Stimulated activated CD8-positive, alpha-beta memory T cell treated with anti-CD3 and anti-CD28 coated beads, Interleukin-4, amount 100 ng/mL, for 1 hour (primary cell): Measurements from ENCODE around the gene HRH2.
"Not testable (repeated sequence)": the region's sequence is repeated elsewhere in the genome, so short reads cannot be mapped to it uniquely, and the experiment has no call there.

Source experiments
- DNase-seq, 2 donors: peaks; one replicate each; pipeline ENCODE4 v3.0.0-alpha.2; 2020; ENCODE audit warnings: low read depth in 2 of 2, low spot score in 1 of 2

The HRH2 gene

GRCh38 chr5:175646251-175646650 lies 11.6 kb upstream of the HRH2 start:
- no peak for DNase-seq

GRCh38 chr5:175649967-175650366 lies 7.9 kb upstream of the HRH2 start:
- DNase-seq = no peak

GRCh38 chr5:175650430-175651205 lies 7.3 kb upstream of the HRH2 start:
- not testable (repeated sequence) for DNase-seq

GRCh38 chr5:175652741-175653663 lies 4.9 kb upstream of the HRH2 start:
- DNase-seq = peak in 1 of 2 donors; percentile 49

GRCh38 chr5:175653763-175654162 lies 4.1 kb upstream of the HRH2 start:
- no peak for DNase-seq

- no peak for DNase-seq
These were observed 3.5 kb upstream of the HRH2 start for GRCh38 chr5:175654339-175654738.

GRCh38 chr5:175654807-175655206 lies 3.1 kb upstream of the HRH2 start:
- no peak for DNase-seq

GRCh38 chr5:175655411-175655810 lies 2.5 kb upstream of the HRH2 start:
- no peak for DNase-seq

- DNase-seq = no peak
These were observed 905 bp upstream of the HRH2 start for GRCh38 chr5:175656966-175657365.

GRCh38 chr5:175658299-175659145 lies 651 bp downstream of the HRH2 start:
- DNase-seq = no peak

GRCh38 chr5:175659546-175660253 lies 1.8 kb downstream of the HRH2 start:
- no peak for DNase-seq

GRCh38 chr5:175663186-175664184 lies 5.6 kb downstream of the HRH2 start:
- no peak for DNase-seq

GRCh38 chr5:175664723-175665122 lies 6.9 kb downstream of the HRH2 start:
- DNase-seq = no peak

GRCh38 chr5:175666216-175666615 lies 8.3 kb downstream of the HRH2 start:
- no peak for DNase-seq

GRCh38 chr5:175668006-175668405 lies 10.1 kb downstream of the HRH2 start:
- no peak for DNase-seq

GRCh38 chr5:175670372-175670771 lies 12.5 kb downstream of the HRH2 start:
- DNase-seq = no peak

- no peak for DNase-seq
These were observed 13.1 kb downstream of the HRH2 start for GRCh38 chr5:175671013-175671412.

GRCh38 chr5:175672976-175673648 lies 15.2 kb downstream of the HRH2 start:
- DNase-seq = no peak
